Heart left ventricle (tissue), 13 donors: ENCODE measurements around the gene MAP4K4.

Experiments
- POLR2A ChIP-seq, 2 donors: fragments of 450-650 bp; IDR thresholded peaks; one replicate each; pipeline ENCODE4 v1.6.1; 2017; ENCODE audit warnings: antibody characterized with exemption in 2 of 2, mild to moderate bottlenecking in 2 of 2, moderate library complexity in 2 of 2
- TF ChIP-seq, protein P1 (sequence below), 12 donors: fragments of 200-600 bp; sonication (generic) in 4 of 12; IDR thresholded peaks; one replicate each; pipeline versions ENCODE4 v1.5.0 to v1.8.0; 2018 to 2022; ENCODE audit warnings: antibody characterized with exemption in 12 of 12, mild to moderate bottlenecking in 5 of 12
- donor health status: ischemic (EF 13 %, LVEDD 7.1; RV severe dilation, severe dysfunction).
- donor health status: DM: no; HTN: yes; CAD: no.
- donor health status: DM: no; HTN: no; CAD: no.
- donor health status: ischemic (EF 25% LVEDD 6.9; RV normal size, moderate dysfunction).
- donor health status: ischemic (EF 25% LVEDD 5.7; RV mildly dilated, moderate dysfunction).
- donor health status: ischemic (EF 35%, LVEDD 5.7; RV mildly dilated, moderate dysfunction).
- donor health status: nonischemic (EF 11% LVEDD 7.7; RV severe dilation, severe dysfunction).
- donor health status: DM: yes; HTN: yes; CAD: no.
- donor health status: PGD.
- donor health status: ischemic (EF 29% LVEDD 5.4; RV normal size, mild dysfunction).
- donor health status: nonischemic (EF 23%, LVEDD 6.1; RV moderate dilation, normal function).

DNA sequence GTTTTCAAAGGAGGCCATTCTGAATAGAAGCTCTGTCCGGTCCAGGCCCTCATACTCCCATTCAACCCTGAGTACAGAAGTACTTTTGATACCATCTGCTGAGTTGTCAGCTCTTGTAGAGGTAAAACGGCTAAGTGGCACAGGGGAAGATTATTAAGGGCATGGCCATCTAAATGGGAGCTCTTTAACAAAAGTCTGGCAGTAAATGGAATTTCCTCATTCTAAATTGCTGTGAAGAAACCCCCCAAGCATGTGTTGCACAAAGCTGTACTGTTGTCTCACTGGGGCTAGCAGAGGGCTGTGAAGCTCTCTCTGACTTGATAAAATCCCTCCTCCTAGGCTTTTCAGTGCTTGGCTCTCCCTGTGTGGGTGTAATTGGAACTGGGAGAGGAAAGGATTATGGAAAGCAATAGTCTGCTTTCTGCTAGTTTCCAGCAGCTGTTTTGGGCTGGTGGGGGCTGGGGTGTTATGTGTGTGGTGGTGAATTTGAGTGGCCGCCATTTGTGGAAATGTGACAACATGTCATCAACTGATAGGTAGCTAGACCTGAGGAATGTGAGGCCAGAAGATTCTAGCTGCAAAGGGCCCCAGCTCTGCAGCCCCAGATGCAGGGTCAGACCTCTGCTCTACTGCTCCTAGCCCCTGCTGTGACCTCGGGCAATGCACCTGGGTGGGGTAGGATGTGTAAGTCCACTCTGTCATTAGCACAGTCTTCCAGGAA is 65.1 kb downstream of the MAP4K4 start:
- TF ChIP-seq, protein P1, sequence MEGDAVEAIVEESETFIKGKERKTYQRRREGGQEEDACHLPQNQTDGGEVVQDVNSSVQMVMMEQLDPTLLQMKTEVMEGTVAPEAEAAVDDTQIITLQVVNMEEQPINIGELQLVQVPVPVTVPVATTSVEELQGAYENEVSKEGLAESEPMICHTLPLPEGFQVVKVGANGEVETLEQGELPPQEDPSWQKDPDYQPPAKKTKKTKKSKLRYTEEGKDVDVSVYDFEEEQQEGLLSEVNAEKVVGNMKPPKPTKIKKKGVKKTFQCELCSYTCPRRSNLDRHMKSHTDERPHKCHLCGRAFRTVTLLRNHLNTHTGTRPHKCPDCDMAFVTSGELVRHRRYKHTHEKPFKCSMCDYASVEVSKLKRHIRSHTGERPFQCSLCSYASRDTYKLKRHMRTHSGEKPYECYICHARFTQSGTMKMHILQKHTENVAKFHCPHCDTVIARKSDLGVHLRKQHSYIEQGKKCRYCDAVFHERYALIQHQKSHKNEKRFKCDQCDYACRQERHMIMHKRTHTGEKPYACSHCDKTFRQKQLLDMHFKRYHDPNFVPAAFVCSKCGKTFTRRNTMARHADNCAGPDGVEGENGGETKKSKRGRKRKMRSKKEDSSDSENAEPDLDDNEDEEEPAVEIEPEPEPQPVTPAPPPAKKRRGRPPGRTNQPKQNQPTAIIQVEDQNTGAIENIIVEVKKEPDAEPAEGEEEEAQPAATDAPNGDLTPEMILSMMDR (IDR thresholded peaks at IDR 0.05) = no peak
- TF ChIP-seq POLR2A (IDR thresholded peaks at IDR 0.05) = no peak
